ENCODE measurements around the gene LARP4B.

The LARP4B gene

DNA sequence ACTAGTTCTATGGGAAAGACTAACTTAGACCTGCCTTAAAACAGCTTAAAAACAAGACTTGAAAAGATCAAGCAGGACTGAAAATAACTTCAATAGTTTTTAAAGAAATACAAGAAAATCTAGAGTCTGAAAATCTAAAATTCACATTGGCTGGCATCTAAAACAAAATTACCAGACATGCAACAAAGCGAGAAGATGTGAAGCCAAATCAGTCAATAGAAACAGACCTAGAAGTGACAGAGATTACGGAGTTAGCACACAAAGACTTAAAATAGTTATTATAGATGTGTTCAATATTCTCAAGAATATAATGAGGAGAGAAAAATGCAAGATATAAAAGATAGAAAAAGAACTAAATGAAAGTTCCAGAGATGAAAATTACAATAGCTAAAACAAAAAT lies 163.7 kb downstream of the LARP4B start:
- DNase-seq (ENCODE audit: low read depth): no peak

DNA sequence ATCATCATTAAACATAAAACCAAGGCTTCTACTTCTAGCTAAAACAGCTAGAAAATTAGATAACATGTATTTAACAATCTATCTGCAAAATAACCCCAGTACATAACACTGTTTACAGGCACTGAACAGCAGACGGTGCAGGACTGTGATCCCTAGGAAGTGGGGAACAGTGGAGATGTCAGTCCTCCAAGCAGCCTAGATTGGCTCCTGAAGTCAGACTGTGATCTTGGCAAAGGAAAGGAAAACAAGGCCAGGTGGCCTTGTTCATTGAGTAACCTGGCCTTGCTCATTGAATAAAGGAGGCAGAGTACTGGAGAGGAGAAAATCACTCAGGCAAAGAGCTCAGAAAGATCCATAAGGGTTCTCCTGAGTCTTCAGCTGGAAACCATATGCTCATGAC lies 164.3 kb downstream of the LARP4B start:
- DNase-seq (ENCODE audit: low read depth): no peak

GRCh38 chr10:761376-761775 lies 170.1 kb downstream of the LARP4B start:
- DNase-seq (ENCODE audit: low read depth): no peak

DNA sequence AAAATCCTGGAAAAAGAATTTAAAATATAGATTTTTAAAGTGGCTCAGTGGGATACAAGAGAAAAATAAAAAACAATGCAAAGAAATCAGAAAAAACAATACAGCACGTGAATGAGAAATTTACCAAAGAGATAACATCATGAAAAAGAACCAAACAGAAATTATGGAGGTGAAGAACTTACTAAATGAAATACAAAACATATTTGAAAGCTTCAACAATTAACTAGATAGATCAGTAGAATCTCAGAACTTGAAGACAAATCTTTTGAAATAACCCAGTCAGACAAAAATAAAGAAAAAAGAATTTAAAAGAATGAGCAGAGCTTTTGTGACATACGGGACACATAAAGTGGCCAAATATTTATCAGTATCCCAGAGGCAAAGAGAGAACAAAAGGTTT lies 170.9 kb downstream of the LARP4B start:
- DNase-seq (ENCODE audit: low read depth): no peak

GRCh38 chr10:759898-760477 lies 171.5 kb downstream of the LARP4B start:
- DNase-seq (ENCODE audit: low read depth): no peak

All from GM04504 (cell line).